WTC11 (cell line): ENCODE results near the gene PRELP.

Experiments
- ETV6 ChIP-seq: sonication (generic); formaldehyde crosslinking; IDR thresholded peaks from 2 replicates; pipeline ENCODE4 v1.8.1; 2022; ENCODE audit warnings: mild to moderate bottlenecking, missing genetic modification reagents
- NFYB ChIP-seq: sonication (generic); formaldehyde crosslinking; conservative IDR thresholded peaks from 2 replicates; pipeline ENCODE4 v1.8.0; 2022; ENCODE audit warnings: low read depth, missing genetic modification reagents
- NR3C1 ChIP-seq: sonication (generic); formaldehyde crosslinking; conservative IDR thresholded peaks from 2 replicates; pipeline ENCODE4 v1.8.1; 2023; ENCODE audit warnings: low read depth, mild to moderate bottlenecking, missing genetic modification reagents
- SP1 ChIP-seq: sonication (generic); formaldehyde crosslinking; conservative IDR thresholded peaks from 2 replicates; pipeline ENCODE4 v1.8.1; 2022; ENCODE audit warnings: missing genetic modification reagents
- TP53 ChIP-seq: sonication (generic); formaldehyde crosslinking; IDR thresholded peaks from 2 replicates; pipeline ENCODE4 v1.8.1; 2023; ENCODE audit warnings: mild to moderate bottlenecking, missing genetic modification reagents
- ZBTB43 ChIP-seq: sonication (generic); formaldehyde crosslinking; IDR thresholded peaks from 2 replicates; pipeline ENCODE4 v1.8.1; 2023; ENCODE audit warnings: mild to moderate bottlenecking, missing genetic modification reagents
- ZNF416 ChIP-seq: fragments of 250-450 bp; sonication (Bioruptor Pico); IDR thresholded peaks from 2 replicates; pipeline ENCODE4 v1.9.0; 2021; ENCODE audit warnings: mild to moderate bottlenecking, inconsistent platforms
- TF ChIP-seq, protein P1 (sequence below): fragments of 200-600 bp; IDR thresholded peaks from 2 replicates; pipeline ENCODE4 v1.8.0; 2022; ENCODE audit warnings: antibody characterized with exemption
- TF ChIP-seq, protein P2 (sequence below): sonication (generic); formaldehyde crosslinking; IDR thresholded peaks from 2 replicates; pipeline ENCODE4 v1.8.1; 2023; ENCODE audit warnings: mild to moderate bottlenecking, moderate library complexity, missing genetic modification reagents
- TF ChIP-seq, protein P3 (sequence below): sonication (generic); formaldehyde crosslinking; IDR thresholded peaks from 2 replicates; pipeline ENCODE4 v1.8.0; 2023; ENCODE audit warnings: mild to moderate bottlenecking, missing genetic modification reagents
- TF ChIP-seq, protein P4 (sequence below): sonication (generic); formaldehyde crosslinking; IDR thresholded peaks from 2 replicates; pipeline ENCODE4 v1.8.1; 2023; ENCODE audit warnings: mild to moderate bottlenecking, missing genetic modification reagents, moderate library complexity
- TF ChIP-seq, protein P5 (sequence below): sonication (generic); formaldehyde crosslinking; IDR thresholded peaks from 2 replicates; pipeline ENCODE4 v1.8.0; 2022; ENCODE audit warnings: missing genetic modification reagents

GRCh38 chr1:203527013-203527412 lies 51.4 kb downstream of the PRELP start:
- TF ChIP-seq SP1 (CRISPR knock-in tag): no peak
- TF ChIP-seq, protein P1, sequence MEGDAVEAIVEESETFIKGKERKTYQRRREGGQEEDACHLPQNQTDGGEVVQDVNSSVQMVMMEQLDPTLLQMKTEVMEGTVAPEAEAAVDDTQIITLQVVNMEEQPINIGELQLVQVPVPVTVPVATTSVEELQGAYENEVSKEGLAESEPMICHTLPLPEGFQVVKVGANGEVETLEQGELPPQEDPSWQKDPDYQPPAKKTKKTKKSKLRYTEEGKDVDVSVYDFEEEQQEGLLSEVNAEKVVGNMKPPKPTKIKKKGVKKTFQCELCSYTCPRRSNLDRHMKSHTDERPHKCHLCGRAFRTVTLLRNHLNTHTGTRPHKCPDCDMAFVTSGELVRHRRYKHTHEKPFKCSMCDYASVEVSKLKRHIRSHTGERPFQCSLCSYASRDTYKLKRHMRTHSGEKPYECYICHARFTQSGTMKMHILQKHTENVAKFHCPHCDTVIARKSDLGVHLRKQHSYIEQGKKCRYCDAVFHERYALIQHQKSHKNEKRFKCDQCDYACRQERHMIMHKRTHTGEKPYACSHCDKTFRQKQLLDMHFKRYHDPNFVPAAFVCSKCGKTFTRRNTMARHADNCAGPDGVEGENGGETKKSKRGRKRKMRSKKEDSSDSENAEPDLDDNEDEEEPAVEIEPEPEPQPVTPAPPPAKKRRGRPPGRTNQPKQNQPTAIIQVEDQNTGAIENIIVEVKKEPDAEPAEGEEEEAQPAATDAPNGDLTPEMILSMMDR: no peak
- TF ChIP-seq ETV6 (CRISPR knock-in tag): no peak
- TF ChIP-seq NFYB: no peak
- TF ChIP-seq NR3C1 (CRISPR knock-in tag): no peak
- no peak for TF ChIP-seq TP53
- TF ChIP-seq, protein P2, sequence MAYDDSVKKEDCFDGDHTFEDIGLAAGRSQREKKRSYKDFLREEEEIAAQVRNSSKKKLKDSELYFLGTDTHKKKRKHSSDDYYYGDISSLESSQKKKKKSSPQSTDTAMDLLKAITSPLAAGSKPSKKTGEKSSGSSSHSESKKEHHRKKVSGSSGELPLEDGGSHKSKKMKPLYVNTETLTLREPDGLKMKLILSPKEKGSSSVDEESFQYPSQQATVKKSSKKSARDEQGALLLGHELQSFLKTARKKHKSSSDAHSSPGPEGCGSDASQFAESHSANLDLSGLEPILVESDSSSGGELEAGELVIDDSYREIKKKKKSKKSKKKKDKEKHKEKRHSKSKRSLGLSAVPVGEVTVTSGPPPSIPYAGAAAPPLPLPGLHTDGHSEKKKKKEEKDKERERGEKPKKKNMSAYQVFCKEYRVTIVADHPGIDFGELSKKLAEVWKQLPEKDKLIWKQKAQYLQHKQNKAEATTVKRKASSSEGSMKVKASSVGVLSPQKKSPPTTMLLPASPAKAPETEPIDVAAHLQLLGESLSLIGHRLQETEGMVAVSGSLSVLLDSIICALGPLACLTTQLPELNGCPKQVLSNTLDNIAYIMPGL (CRISPR knock-in tag): no peak
- TF ChIP-seq, protein P3, sequence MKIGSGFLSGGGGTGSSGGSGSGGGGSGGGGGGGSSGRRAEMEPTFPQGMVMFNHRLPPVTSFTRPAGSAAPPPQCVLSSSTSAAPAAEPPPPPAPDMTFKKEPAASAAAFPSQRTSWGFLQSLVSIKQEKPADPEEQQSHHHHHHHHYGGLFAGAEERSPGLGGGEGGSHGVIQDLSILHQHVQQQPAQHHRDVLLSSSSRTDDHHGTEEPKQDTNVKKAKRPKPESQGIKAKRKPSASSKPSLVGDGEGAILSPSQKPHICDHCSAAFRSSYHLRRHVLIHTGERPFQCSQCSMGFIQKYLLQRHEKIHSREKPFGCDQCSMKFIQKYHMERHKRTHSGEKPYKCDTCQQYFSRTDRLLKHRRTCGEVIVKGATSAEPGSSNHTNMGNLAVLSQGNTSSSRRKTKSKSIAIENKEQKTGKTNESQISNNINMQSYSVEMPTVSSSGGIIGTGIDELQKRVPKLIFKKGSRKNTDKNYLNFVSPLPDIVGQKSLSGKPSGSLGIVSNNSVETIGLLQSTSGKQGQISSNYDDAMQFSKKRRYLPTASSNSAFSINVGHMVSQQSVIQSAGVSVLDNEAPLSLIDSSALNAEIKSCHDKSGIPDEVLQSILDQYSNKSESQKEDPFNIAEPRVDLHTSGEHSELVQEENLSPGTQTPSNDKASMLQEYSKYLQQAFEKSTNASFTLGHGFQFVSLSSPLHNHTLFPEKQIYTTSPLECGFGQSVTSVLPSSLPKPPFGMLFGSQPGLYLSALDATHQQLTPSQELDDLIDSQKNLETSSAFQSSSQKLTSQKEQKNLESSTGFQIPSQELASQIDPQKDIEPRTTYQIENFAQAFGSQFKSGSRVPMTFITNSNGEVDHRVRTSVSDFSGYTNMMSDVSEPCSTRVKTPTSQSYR: no peak
- TF ChIP-seq, protein P4, sequence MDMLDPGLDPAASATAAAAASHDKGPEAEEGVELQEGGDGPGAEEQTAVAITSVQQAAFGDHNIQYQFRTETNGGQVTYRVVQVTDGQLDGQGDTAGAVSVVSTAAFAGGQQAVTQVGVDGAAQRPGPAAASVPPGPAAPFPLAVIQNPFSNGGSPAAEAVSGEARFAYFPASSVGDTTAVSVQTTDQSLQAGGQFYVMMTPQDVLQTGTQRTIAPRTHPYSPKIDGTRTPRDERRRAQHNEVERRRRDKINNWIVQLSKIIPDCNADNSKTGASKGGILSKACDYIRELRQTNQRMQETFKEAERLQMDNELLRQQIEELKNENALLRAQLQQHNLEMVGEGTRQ: no peak
- no peak for TF ChIP-seq ZNF416 (CRISPR knock-in tag)
- TF ChIP-seq ZBTB43: no peak
- TF ChIP-seq, protein P5, sequence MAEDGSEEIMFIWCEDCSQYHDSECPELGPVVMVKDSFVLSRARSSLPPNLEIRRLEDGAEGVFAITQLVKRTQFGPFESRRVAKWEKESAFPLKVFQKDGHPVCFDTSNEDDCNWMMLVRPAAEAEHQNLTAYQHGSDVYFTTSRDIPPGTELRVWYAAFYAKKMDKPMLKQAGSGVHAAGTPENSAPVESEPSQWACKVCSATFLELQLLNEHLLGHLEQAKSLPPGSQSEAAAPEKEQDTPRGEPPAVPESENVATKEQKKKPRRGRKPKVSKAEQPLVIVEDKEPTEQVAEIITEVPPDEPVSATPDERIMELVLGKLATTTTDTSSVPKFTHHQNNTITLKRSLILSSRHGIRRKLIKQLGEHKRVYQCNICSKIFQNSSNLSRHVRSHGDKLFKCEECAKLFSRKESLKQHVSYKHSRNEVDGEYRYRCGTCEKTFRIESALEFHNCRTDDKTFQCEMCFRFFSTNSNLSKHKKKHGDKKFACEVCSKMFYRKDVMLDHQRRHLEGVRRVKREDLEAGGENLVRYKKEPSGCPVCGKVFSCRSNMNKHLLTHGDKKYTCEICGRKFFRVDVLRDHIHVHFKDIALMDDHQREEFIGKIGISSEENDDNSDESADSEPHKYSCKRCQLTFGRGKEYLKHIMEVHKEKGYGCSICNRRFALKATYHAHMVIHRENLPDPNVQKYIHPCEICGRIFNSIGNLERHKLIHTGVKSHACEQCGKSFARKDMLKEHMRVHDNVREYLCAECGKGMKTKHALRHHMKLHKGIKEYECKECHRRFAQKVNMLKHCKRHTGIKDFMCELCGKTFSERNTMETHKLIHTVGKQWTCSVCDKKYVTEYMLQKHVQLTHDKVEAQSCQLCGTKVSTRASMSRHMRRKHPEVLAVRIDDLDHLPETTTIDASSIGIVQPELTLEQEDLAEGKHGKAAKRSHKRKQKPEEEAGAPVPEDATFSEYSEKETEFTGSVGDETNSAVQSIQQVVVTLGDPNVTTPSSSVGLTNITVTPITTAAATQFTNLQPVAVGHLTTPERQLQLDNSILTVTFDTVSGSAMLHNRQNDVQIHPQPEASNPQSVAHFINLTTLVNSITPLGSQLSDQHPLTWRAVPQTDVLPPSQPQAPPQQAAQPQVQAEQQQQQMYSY: no peak
